Measurements from ENCODE around the gene IGFBP5.

IGFBP5 gene

GRCh38 chr2:216632952-216633615, 62.3 kb downstream of the IGFBP5 start, which contains the start of gene IGFBP2:
Gene IGFBP2 (plus strand): TSS chr2:216633420. CDS start chr2:216633524, 104 bp downstream.
- in situ Hi-C loops (cut with MboI; ENCODE audit: low sequenced_read_pairs): no loop called here

GRCh38 chr2:216632346-216632951, 62.9 kb downstream of the IGFBP5 start:
- in situ Hi-C loops (cut with MboI; ENCODE audit: low sequenced_read_pairs): no loop called here

- in situ Hi-C loops (cut with MboI; ENCODE audit: low sequenced_read_pairs): no loop called here
Observed at GRCh38 chr2:216629784-216630183, 65.6 kb downstream of the IGFBP5 start.

GRCh38 chr2:216626875-216627245, 68.5 kb downstream of the IGFBP5 start:
- in situ Hi-C loops (cut with MboI; ENCODE audit: low sequenced_read_pairs): no loop called here

GRCh38 chr2:216626168-216626874, 69.0 kb downstream of the IGFBP5 start:
- in situ Hi-C loops (cut with MboI; ENCODE audit: low sequenced_read_pairs): no loop called here

GRCh38 chr2:216624251-216624650, 71.1 kb downstream of the IGFBP5 start:
- in situ Hi-C loops (cut with MboI; ENCODE audit: low sequenced_read_pairs): no loop called here

- in situ Hi-C loops (cut with MboI; ENCODE audit: low sequenced_read_pairs): no loop called here
Observed at GRCh38 chr2:216622526-216622925, 72.8 kb downstream of the IGFBP5 start.

Data from HL-60/S4 treated with phorbol 12-myristate 13-acetate at 8.2 ng/mL for 4 days and 3 days (cell line).